GM19372 (cell line): ENCODE measurements around the gene CCR5AS.
"Not testable (repeated sequence)": the region's sequence is repeated elsewhere in the genome, so short reads cannot be mapped to it uniquely, and the experiment has no call there.

Experiments
- ATAC-seq: cut with Tn5 transposase; IDR thresholded peaks from one replicate; pipeline ENCODE4 v1.9.1; 2021; ENCODE audit warnings: mild to moderate bottlenecking, low read depth, moderate library complexity; ENCODE audit not compliant: unreplicated experiment

Gene CCR5AS

GRCh38 chr3:46406788-46407611 is at the start of gene CCR5AS, which contains the start of gene CCRL2:
TSS of gene CCR5AS (minus strand) at chr3:46407066.
TSS of gene CCRL2 (plus strand) at chr3:46407259. CDS start at chr3:46408080, 821 bp downstream.
- no peak for ATAC-seq

GRCh38 chr3:46456118-46456517 is 49.3 kb upstream of the CCR5AS start:
- no peak for ATAC-seq

- ATAC-seq: no peak
Measured at GRCh38 chr3:46455231-46456115, 48.6 kb upstream of the CCR5AS start.

GRCh38 chr3:46454606-46455005 is 47.7 kb upstream of the CCR5AS start:
- no peak for ATAC-seq

- no peak for ATAC-seq
Measured at GRCh38 chr3:46454209-46454595, 47.3 kb upstream of the CCR5AS start.

- no peak for ATAC-seq
Measured at GRCh38 chr3:46453526-46454208, 46.8 kb upstream of the CCR5AS start.

- ATAC-seq: no peak
Measured at GRCh38 chr3:46449755-46450552, 43.1 kb upstream of the CCR5AS start.

- no peak for ATAC-seq
Measured at GRCh38 chr3:46448721-46449120, 41.9 kb upstream of the CCR5AS start.

- ATAC-seq: no peak
Measured at GRCh38 chr3:46447228-46447985, 40.5 kb upstream of the CCR5AS start.

- ATAC-seq: no peak
Measured at GRCh38 chr3:46442576-46443530, 36.0 kb upstream of the CCR5AS start.

- ATAC-seq: no peak
Measured at GRCh38 chr3:46440531-46441294, 33.8 kb upstream of the CCR5AS start.

- ATAC-seq: no peak
Measured at GRCh38 chr3:46438831-46439230, 32.0 kb upstream of the CCR5AS start.

- ATAC-seq: no peak
Measured at GRCh38 chr3:46435081-46435726, 28.3 kb upstream of the CCR5AS start.

- no peak for ATAC-seq
Measured at GRCh38 chr3:46433841-46434240, 27.0 kb upstream of the CCR5AS start.

- not testable (repeated sequence) for ATAC-seq
Measured at GRCh38 chr3:46433118-46433517, 26.3 kb upstream of the CCR5AS start.

- ATAC-seq: not testable (repeated sequence)
Measured at GRCh38 chr3:46431905-46432304, 25.0 kb upstream of the CCR5AS start.

- not testable (repeated sequence) for ATAC-seq
Measured at GRCh38 chr3:46430879-46431278, 24.0 kb upstream of the CCR5AS start.
